ENCODE measurements around the gene ZKSCAN3. TPM values are rescaled to one million over a fixed set of nuclear protein-coding genes. Genes with fewer than 3 reads are reported as not detected.

The ZKSCAN3 gene
- total and polyA plus RNA-seq, 2 of the 8 experiments (the other 6 are each of a cell fraction or from before 2014, with no cell fraction given) = 2.7 to 9.8 TPM

GRCh38 chr6:28383235-28384142, 33.7 kb downstream of the ZKSCAN3 start (continued):
- TF ChIP-seq PHF8 (conservative IDR thresholded peaks at IDR 0.05; ENCODE audit: low read depth, low read length) (0 out of 2 replicates have a peak, but pooled peaks have one; percentile 27), SP4 (IDR thresholded peaks at IDR 0.05; ENCODE audit: low read length) (0 out of 2 replicates have a peak, but pooled peaks have one; percentile 33), TAF1 (IDR thresholded peaks at IDR 0.05; ENCODE audit: low read depth, low read length) (peak; percentile 94), ATF2 (IDR thresholded peaks at IDR 0.05; ENCODE audit: low read length) (peak; percentile 70; the same call in 1 of the 2 replicates), KDM4A (IDR thresholded peaks at IDR 0.05; ENCODE audit: low read depth, low read length, severe bottlenecking) (peak; percentile 18), CHD2 (IDR thresholded peaks at IDR 0.05; ENCODE audit: low read length) (peak; percentile 25; the same call in 1 of the 2 replicates), POLR2AphosphoS5 (IDR thresholded peaks at IDR 0.05; ENCODE audit: low read depth, low read length) (peak; percentile 77), JUN (IDR thresholded peaks at IDR 0.05; ENCODE audit: low read depth, low read length) (no peak), SP2 (IDR thresholded peaks at IDR 0.05; ENCODE audit: low read length) (peak; percentile 89), TAF7 (optimal IDR thresholded peaks at IDR 0.05; ENCODE audit: borderline replicate concordance, low read depth, low read length) (peak; percentile 79), KDM1A (IDR thresholded peaks at IDR 0.05; ENCODE audit: borderline replicate concordance, low read length) (no peak), RBBP5 (IDR thresholded peaks at IDR 0.05; ENCODE audit: borderline replicate concordance, low read depth, low read length) (peak; percentile 71), CREB1 (IDR thresholded peaks at IDR 0.05) (peak; percentile 85), EZH2 (IDR thresholded peaks at IDR 0.05; ENCODE audit: low read depth, low read length, severe bottlenecking) (no peak), POLR2A (IDR thresholded peaks at IDR 0.05; ENCODE audit: control extremely low read depth in 1 of 2, low read depth in 2 of 2, low read length in 2 of 2) (peak; percentile 76 to 83), RAD21 (IDR thresholded peaks at IDR 0.05 in 1 of 2, conservative IDR thresholded peaks at IDR 0.05 in 1 of 2; ENCODE audit: low read depth in 2 of 2, low read length in 2 of 2) (peak; percentile 53; a peak in 3 of 4 replicates), RXRA (IDR thresholded peaks at IDR 0.05; ENCODE audit: insufficient read depth, low read depth, low read length) (peak; percentile 68; the same call in 1 of the 2 replicates), CEBPB (IDR thresholded peaks at IDR 0.05; ENCODE audit: low read depth, low read length) (no peak), NANOG (IDR thresholded peaks at IDR 0.05; ENCODE audit: insufficient read depth, low read depth, low read length, poor library complexity, severe bottlenecking) (peak; percentile 40), HDAC2 (IDR thresholded peaks at IDR 0.05; ENCODE audit: borderline replicate concordance in 1 of 2, low read depth in 2 of 2, low read length in 2 of 2) (0 out of 4 replicates have a peak, but pooled peaks of 1 of the 2 experiments have one; percentile 46), TCF12 (IDR thresholded peaks at IDR 0.05; ENCODE audit: low read depth, low read length) (no peak)

Measured in H1 (cell line).